ENCODE results near the gene LMF1.

GRCh38 chr16:997440-998051 lies 26.8 kb upstream of the LMF1 start:
- TF ChIP-seq, protein P1, sequence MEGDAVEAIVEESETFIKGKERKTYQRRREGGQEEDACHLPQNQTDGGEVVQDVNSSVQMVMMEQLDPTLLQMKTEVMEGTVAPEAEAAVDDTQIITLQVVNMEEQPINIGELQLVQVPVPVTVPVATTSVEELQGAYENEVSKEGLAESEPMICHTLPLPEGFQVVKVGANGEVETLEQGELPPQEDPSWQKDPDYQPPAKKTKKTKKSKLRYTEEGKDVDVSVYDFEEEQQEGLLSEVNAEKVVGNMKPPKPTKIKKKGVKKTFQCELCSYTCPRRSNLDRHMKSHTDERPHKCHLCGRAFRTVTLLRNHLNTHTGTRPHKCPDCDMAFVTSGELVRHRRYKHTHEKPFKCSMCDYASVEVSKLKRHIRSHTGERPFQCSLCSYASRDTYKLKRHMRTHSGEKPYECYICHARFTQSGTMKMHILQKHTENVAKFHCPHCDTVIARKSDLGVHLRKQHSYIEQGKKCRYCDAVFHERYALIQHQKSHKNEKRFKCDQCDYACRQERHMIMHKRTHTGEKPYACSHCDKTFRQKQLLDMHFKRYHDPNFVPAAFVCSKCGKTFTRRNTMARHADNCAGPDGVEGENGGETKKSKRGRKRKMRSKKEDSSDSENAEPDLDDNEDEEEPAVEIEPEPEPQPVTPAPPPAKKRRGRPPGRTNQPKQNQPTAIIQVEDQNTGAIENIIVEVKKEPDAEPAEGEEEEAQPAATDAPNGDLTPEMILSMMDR (IDR thresholded peaks at IDR 0.05; ENCODE audit: poor library complexity, severe bottlenecking), result no peak
- TF ChIP-seq, protein P2, sequence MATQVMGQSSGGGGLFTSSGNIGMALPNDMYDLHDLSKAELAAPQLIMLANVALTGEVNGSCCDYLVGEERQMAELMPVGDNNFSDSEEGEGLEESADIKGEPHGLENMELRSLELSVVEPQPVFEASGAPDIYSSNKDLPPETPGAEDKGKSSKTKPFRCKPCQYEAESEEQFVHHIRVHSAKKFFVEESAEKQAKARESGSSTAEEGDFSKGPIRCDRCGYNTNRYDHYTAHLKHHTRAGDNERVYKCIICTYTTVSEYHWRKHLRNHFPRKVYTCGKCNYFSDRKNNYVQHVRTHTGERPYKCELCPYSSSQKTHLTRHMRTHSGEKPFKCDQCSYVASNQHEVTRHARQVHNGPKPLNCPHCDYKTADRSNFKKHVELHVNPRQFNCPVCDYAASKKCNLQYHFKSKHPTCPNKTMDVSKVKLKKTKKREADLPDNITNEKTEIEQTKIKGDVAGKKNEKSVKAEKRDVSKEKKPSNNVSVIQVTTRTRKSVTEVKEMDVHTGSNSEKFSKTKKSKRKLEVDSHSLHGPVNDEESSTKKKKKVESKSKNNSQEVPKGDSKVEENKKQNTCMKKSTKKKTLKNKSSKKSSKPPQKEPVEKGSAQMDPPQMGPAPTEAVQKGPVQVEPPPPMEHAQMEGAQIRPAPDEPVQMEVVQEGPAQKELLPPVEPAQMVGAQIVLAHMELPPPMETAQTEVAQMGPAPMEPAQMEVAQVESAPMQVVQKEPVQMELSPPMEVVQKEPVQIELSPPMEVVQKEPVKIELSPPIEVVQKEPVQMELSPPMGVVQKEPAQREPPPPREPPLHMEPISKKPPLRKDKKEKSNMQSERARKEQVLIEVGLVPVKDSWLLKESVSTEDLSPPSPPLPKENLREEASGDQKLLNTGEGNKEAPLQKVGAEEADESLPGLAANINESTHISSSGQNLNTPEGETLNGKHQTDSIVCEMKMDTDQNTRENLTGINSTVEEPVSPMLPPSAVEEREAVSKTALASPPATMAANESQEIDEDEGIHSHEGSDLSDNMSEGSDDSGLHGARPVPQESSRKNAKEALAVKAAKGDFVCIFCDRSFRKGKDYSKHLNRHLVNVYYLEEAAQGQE (IDR thresholded peaks at IDR 0.05; ENCODE audit: borderline replicate concordance), result no peak

Measured in neural cell (in vitro differentiated cells).